Breast epithelium (tissue), 3 donors: ENCODE measurements around the gene SLK.

Experiments used
- POLR2AphosphoS5 ChIP-seq, 3 donors: sonication (generic); formaldehyde crosslinking; IDR thresholded peaks; one replicate each; pipeline ENCODE4 v1.6.1; 2017; ENCODE audit warnings: antibody characterized with exemption in 3 of 3
- TF ChIP-seq, protein P1 (sequence below), 3 donors: fragments of 450-650 bp; IDR thresholded peaks; one replicate each; pipeline ENCODE4 v1.5.1; 2016 to 2017; ENCODE audit warnings: antibody characterized with exemption in 3 of 3, mild to moderate bottlenecking in 3 of 3, moderate library complexity in 3 of 3

DNA sequence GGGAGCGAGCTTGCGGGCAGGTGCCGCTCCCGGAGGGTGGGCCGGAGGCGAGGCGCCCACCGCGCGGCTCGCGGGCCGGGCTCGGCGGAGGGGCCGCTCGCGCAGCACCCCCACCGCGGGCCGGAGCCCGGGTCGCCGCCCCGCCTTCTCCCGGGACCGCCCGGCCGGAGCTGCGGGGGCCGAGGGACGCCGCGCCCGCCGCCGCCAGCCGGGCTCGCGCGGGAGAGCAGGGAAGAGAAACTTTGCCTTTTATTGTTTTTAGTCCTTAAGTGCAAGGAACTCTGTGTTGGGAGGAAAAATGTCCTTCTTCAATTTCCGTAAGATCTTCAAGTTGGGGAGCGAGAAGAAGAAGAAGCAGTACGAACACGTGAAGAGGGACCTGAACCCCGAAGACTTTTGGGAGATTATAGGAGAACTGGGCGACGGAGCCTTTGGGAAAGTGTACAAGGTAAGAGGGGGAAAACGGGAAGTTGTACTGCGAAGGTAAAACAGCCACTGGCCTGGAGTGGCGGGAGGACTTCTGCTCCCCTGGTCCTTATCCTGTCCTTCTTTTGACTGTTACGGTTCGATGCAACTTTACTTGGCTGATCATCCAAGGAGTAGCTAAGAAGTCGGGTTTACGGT is 620 bp downstream of the SLK start:
- TF ChIP-seq POLR2AphosphoS5 (IDR thresholded peaks at IDR 0.05): peak in 1 of 3 donors; percentile 24
- TF ChIP-seq, protein P1, sequence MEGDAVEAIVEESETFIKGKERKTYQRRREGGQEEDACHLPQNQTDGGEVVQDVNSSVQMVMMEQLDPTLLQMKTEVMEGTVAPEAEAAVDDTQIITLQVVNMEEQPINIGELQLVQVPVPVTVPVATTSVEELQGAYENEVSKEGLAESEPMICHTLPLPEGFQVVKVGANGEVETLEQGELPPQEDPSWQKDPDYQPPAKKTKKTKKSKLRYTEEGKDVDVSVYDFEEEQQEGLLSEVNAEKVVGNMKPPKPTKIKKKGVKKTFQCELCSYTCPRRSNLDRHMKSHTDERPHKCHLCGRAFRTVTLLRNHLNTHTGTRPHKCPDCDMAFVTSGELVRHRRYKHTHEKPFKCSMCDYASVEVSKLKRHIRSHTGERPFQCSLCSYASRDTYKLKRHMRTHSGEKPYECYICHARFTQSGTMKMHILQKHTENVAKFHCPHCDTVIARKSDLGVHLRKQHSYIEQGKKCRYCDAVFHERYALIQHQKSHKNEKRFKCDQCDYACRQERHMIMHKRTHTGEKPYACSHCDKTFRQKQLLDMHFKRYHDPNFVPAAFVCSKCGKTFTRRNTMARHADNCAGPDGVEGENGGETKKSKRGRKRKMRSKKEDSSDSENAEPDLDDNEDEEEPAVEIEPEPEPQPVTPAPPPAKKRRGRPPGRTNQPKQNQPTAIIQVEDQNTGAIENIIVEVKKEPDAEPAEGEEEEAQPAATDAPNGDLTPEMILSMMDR (IDR thresholded peaks at IDR 0.05): no peak
